CD14-positive monocyte (primary cell): ENCODE measurements around the gene ZNF652. TPM values are rescaled to one million over a fixed set of nuclear protein-coding genes. Genes with fewer than 3 reads are reported as not detected.

Source experiments
- DNase-seq, 3 donors: peaks; one replicate each; pipeline ENCODE4 v3.0.0-alpha.2; 2011 to 2022
- H2AFZ ChIP-seq: 2 replicates; pipeline ENCODE4 v1.6.0; 2012; ENCODE audit warnings: mild to moderate bottlenecking, low read depth, low read length, inconsistent platforms; ENCODE audit not compliant: insufficient read depth, poor library complexity, severe bottlenecking
- H3K27ac ChIP-seq, 2 donors: 1 replicate in 1 of 2; 2 replicates in 1 of 2; pipeline ENCODE4 v1.5.1; 2012 to 2013; ENCODE audit warnings: low read length in 2 of 2, control low read depth in 1 of 2, inconsistent platforms in 1 of 2, low read depth in 1 of 2, mild to moderate bottlenecking in 1 of 2
- H3K27me3 ChIP-seq, 2 donors: one replicate each; pipeline versions ENCODE4 v1.6.0 to v1.6.1; 2011 to 2013; ENCODE audit warnings: low read length in 2 of 2; ENCODE audit not compliant: control insufficient read depth in 2 of 2, insufficient read depth in 2 of 2
- H3K36me3 ChIP-seq, 2 donors: replicated peaks in 1 of 2; 1 replicate in 1 of 2; 2 replicates in 1 of 2; pipeline versions ENCODE4 v1.5.1 to v1.6.1; 2012 to 2013; ENCODE audit warnings: low read length in 2 of 2, control low read depth in 1 of 2, inconsistent platforms in 1 of 2, mild to moderate bottlenecking in 1 of 2; ENCODE audit not compliant: insufficient read depth in 2 of 2, control insufficient read depth in 1 of 2
- H3K4me1 ChIP-seq, 2 donors: 1 replicate in 1 of 2; 2 replicates in 1 of 2; pipeline versions ENCODE4 v1.5.1 to v1.6.1; 2012 to 2013; ENCODE audit warnings: low read length in 2 of 2, control low read depth in 1 of 2, inconsistent platforms in 1 of 2, mild to moderate bottlenecking in 1 of 2, moderate library complexity in 1 of 2; ENCODE audit not compliant: insufficient read depth in 2 of 2, control insufficient read depth in 1 of 2
- H3K4me2 ChIP-seq: replicated peaks from 2 replicates; pipeline ENCODE3; 2012; ENCODE audit warnings: low read length, moderate library complexity, mild to moderate bottlenecking; ENCODE audit not compliant: poor library complexity, severe bottlenecking; ENCODE audit errors: extremely low read depth
- H3K4me3 ChIP-seq, 3 experiments: fragments of 200-600 bp in 1 of 3; sonication (generic) in 1 of 3; replicated peaks in 1 of 3; 1 replicate in 2 of 3; 2 replicates in 1 of 3; pipeline ENCODE4 v1.5.1; 2011 to 2013; ENCODE audit warnings: low read length in 3 of 3, mild to moderate bottlenecking in 3 of 3, control low read depth in 2 of 3, low read depth in 2 of 3, inconsistent platforms in 1 of 3, moderate library complexity in 1 of 3
- H3K79me2 ChIP-seq: 2 replicates; pipeline ENCODE4 v1.6.0; 2012; ENCODE audit warnings: mild to moderate bottlenecking, control low read depth, inconsistent platforms, low read length, moderate library complexity; ENCODE audit not compliant: insufficient read depth
- H3K9ac ChIP-seq: 2 replicates; pipeline ENCODE4 v1.6.0; 2017; ENCODE audit warnings: low read length, mild to moderate bottlenecking; ENCODE audit not compliant: insufficient read depth, poor library complexity, severe bottlenecking
- H3K9me3 ChIP-seq, 2 donors: replicated peaks in 1 of 2; 1 replicate in 1 of 2; 2 replicates in 1 of 2; pipeline versions ENCODE4 v1.5.1 to v1.6.1; 2012 to 2013; ENCODE audit warnings: low read length in 2 of 2, control low read depth in 1 of 2; ENCODE audit not compliant: control insufficient read depth in 1 of 2, insufficient read depth in 1 of 2
- H4K20me1 ChIP-seq: 2 replicates; pipeline ENCODE4 v1.6.0; 2012; ENCODE audit warnings: mild to moderate bottlenecking, low read length, control low read depth, moderate library complexity; ENCODE audit not compliant: insufficient read depth
- H3K27ac Mint-ChIP-seq, 7 donors: one replicate each; pipeline ENCODE4 v1.8.0; 2020; ENCODE audit warnings: mild to moderate bottlenecking in 7 of 7, mixed read lengths in 7 of 7, moderate library complexity in 6 of 7, inconsistent platforms in 2 of 7
- H3K27me3 Mint-ChIP-seq, 3 donors: one replicate each; pipeline ENCODE4 v1.8.0; 2021 to 2022; ENCODE audit warnings: low read depth in 3 of 3, mild to moderate bottlenecking in 3 of 3, mixed read lengths in 3 of 3, moderate library complexity in 3 of 3, inconsistent platforms in 1 of 3
- H3K36me3 Mint-ChIP-seq, 2 donors: one replicate each; pipeline ENCODE4 v1.8.0; 2020; ENCODE audit warnings: mixed read lengths in 2 of 2, inconsistent platforms in 1 of 2, mild to moderate bottlenecking in 1 of 2
- H3K4me1 Mint-ChIP-seq: one replicate; pipeline ENCODE4 v1.8.0; 2020; ENCODE audit warnings: mild to moderate bottlenecking, mixed read lengths
- H3K4me3 Mint-ChIP-seq, 2 donors: one replicate each; pipeline ENCODE4 v1.8.0; 2020; ENCODE audit warnings: mild to moderate bottlenecking in 2 of 2, mixed read lengths in 2 of 2, moderate library complexity in 1 of 2
- H3K9me3 Mint-ChIP-seq, 7 donors: one replicate each; pipeline ENCODE4 v1.8.0; 2020 to 2022; ENCODE audit warnings: mixed read lengths in 7 of 7, mild to moderate bottlenecking in 6 of 7, moderate library complexity in 6 of 7, inconsistent platforms in 2 of 7
- CTCF ChIP-seq: fragments of 200-600 bp; IDR thresholded peaks from one replicate; pipeline ENCODE4 v1.8.0; 2022; ENCODE audit warnings: antibody characterized with exemption, mild to moderate bottlenecking
- WGBS: methylation state at CpG from one replicate; pipeline ENCODE4 v1.1.5; 2013; ENCODE audit warnings: missing lambda C conversion rate; ENCODE audit not compliant: insufficient coverage; 5-methylcytosine and 5-hydroxymethylcytosine counted together
- intact Hi-C, 2 donors: fragments of 100-400 bp; cut with micrococcal nuclease; formaldehyde crosslinking; loops; one replicate each; pipeline versions ENCODE4 v1.15.0 to v1.15.1; 2023
- polyA plus RNA-seq, 3 donors: library from polyadenylated mRNA; depleted of rRNA in 1 of 3; unstranded in 2 of 3; stranded (reverse) in 1 of 3; fragments of 300-500 nt in 2 of 3; fragments of >200 nt in 1 of 3; fragmentation: Illumina TruSeq in 2 of 3; gene quantifications; 1 replicate in 2 of 3; 2 replicates in 1 of 3; pipeline ENCODE4 v1.2.3, GENCODE V29; 2012 to 2021

ZNF652 gene
- polyA plus RNA-seq, 3 donors = 16.9 to 19.8 (median 18.8) TPM

- Mint-ChIP-seq H3K4me1 (peaks cover 28% of the 10 kb centered on the region), H3K4me3 (no peak overlapping the region), H3K27me3 (peaks cover 0 to 2% (median 0%) of the 10 kb centered on the region in 3 donors), H3K36me3 (peaks cover 2 to 3% of the 10 kb centered on the region in 2 donors), H3K9me3 (peaks cover 0 to 1% (median 0%) of the 10 kb centered on the region in 7 donors), H3K27ac (peak overlapping the region; percentile 15 to 76 (median 60))
- H3K79me2 ChIP-seq = peaks cover 86% of the 10 kb centered on the region
- no peaks in the 10 kb centered on the region for H3K27me3 ChIP-seq
- WGBS = no CpG with 5 or more reads among the region's 5 CpGs
- H3K4me2 ChIP-seq = no peak overlapping the region
- H4K20me1 ChIP-seq = peaks cover 82% of the 10 kb centered on the region
- H3K4me1 ChIP-seq = peaks cover 21 to 26% of the 10 kb centered on the region in 2 donors
- H3K4me3 ChIP-seq = no peak overlapping the region
- intact Hi-C loops = no loop called here
- no peak overlapping the region for H3K9ac ChIP-seq
- H3K36me3 ChIP-seq = no peaks in the 10 kb centered on the region
- peak; percentile 33 to 57 (median 54) for DNase-seq
- peak overlapping the region in 1 of 2 donors; percentile 30 for H3K27ac ChIP-seq
- no peak overlapping the region for H2AFZ ChIP-seq
- TF ChIP-seq CTCF = no peak
- H3K9me3 ChIP-seq = no peaks in the 10 kb centered on the region
Observed at GRCh38 chr17:49327835-49328784, 33.9 kb downstream of the ZNF652 start.

- Mint-ChIP-seq H3K4me1 (peaks cover 30% of the 10 kb centered on the region), H3K27ac (no peak overlapping the region), H3K9me3 (peaks cover 0 to 1% (median 0%) of the 10 kb centered on the region in 7 donors), H3K36me3 (peaks cover 2 to 14% of the 10 kb centered on the region in 2 donors), H3K27me3 (peaks cover 0 to 2% (median 0%) of the 10 kb centered on the region in 3 donors), H3K4me3 (no peak overlapping the region)
- Histone ChIP-seq H3K4me3 (no peak overlapping the region), H2AFZ (no peak overlapping the region), H3K9ac (no peak overlapping the region), H4K20me1 (peaks cover 83% of the 10 kb centered on the region), H3K4me1 (peaks cover 23 to 27% of the 10 kb centered on the region in 2 donors), H3K79me2 (peaks cover 87% of the 10 kb centered on the region), H3K9me3 (no peaks in the 10 kb centered on the region), H3K4me2 (no peak overlapping the region), H3K27ac (no peak overlapping the region), H3K27me3 (no peaks in the 10 kb centered on the region), H3K36me3 (peaks cover 0 to 3% of the 10 kb centered on the region in 2 donors)
- no peak for TF ChIP-seq CTCF
- intact Hi-C loops = no loop called here
- no peak for DNase-seq
- no CpG with 5 or more reads among the region's 2 CpGs for WGBS
Observed at GRCh38 chr17:49325980-49326379, 36.1 kb downstream of the ZNF652 start.
